IMR-90 (cell line): ENCODE data around the gene FOXO6.

Source experiments
- CEBPB ChIP-seq: IDR thresholded peaks from 2 replicates; pipeline ENCODE4 v1.6.1; 2012; ENCODE audit warnings: low read depth, low read length, improper control_type of control experiment
- CHD1 ChIP-seq: IDR thresholded peaks from 2 replicates; pipeline ENCODE4 v1.6.1; 2012; ENCODE audit warnings: low read depth, low read length, improper control_type of control experiment
- FOS ChIP-seq: fragments of 150-350 bp; IDR thresholded peaks from 2 replicates; pipeline ENCODE4 v1.6.1; 2016; ENCODE audit warnings: low read depth, low read length
- MAFK ChIP-seq: IDR thresholded peaks from 2 replicates; pipeline ENCODE4 v1.6.1; 2012; ENCODE audit warnings: low read depth, low read length, improper control_type of control experiment
- POLR2A ChIP-seq: IDR thresholded peaks from 2 replicates; pipeline ENCODE4 v1.6.1; 2012; ENCODE audit warnings: mild to moderate bottlenecking, low read depth, low read length
- RCOR1 ChIP-seq: IDR thresholded peaks from 2 replicates; pipeline ENCODE4 v1.6.1; 2012; ENCODE audit warnings: mild to moderate bottlenecking, low read length, improper control_type of control experiment; ENCODE audit not compliant: insufficient replicate concordance
- RFX5 ChIP-seq: IDR thresholded peaks from 2 replicates; pipeline ENCODE4 v1.8.0; 2012; ENCODE audit warnings: low read depth, mild to moderate bottlenecking, low read length, moderate library complexity
- SMC3 ChIP-seq: fragments of 150-350 bp; IDR thresholded peaks from 2 replicates; pipeline ENCODE4 v1.6.1; 2016; ENCODE audit warnings: low read depth, mild to moderate bottlenecking, antibody characterized with exemption, low read length, moderate library complexity
- TF ChIP-seq, protein P1 (sequence below): conservative IDR thresholded peaks from 2 replicates; pipeline ENCODE4 v1.5.1; 2012; ENCODE audit warnings: mild to moderate bottlenecking, low read depth, low read length, improper control_type of control experiment
- TF ChIP-seq, protein P2 (sequence below): fragments of 150-350 bp; IDR thresholded peaks from 2 replicates; pipeline ENCODE4 v1.6.1; 2017; ENCODE audit warnings: mild to moderate bottlenecking, antibody characterized with exemption, low read length, low read depth

DNA sequence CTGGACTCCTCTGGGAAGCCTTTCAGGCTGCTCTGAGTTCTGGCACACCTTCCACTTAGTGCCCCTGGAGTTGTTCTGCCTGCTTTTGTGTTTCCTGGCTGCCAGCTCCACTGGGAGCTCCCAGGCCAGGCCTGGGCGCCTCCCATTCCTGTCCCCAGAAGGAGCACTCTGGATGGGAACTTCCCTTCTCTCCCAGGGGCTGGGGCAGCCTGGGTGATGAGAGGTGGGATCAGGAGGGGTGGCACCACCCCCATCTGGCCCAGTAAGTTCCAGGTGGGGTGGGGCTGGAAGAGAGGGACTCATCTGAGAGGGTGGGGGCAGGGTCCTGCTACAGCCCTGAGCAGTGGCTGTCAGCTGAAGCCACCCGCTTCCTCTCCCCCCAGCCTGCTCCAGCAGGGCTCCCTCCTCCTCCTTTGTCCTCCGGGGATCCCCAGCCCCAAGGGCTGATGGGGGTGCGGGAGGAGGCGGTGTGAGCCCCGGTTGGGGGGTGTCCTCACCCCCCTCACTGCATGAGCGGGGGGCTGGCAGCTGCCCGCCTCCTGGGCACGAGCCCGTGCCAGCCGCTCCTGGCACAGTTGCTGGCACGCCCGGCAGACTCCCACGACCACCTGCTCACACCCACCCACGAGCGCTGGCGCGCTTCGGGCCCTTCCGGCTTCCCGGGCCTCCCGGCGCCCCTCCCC lies 4.7 kb downstream of the FOXO6 start:
- TF ChIP-seq MAFK = no peak
- TF ChIP-seq, protein P1, sequence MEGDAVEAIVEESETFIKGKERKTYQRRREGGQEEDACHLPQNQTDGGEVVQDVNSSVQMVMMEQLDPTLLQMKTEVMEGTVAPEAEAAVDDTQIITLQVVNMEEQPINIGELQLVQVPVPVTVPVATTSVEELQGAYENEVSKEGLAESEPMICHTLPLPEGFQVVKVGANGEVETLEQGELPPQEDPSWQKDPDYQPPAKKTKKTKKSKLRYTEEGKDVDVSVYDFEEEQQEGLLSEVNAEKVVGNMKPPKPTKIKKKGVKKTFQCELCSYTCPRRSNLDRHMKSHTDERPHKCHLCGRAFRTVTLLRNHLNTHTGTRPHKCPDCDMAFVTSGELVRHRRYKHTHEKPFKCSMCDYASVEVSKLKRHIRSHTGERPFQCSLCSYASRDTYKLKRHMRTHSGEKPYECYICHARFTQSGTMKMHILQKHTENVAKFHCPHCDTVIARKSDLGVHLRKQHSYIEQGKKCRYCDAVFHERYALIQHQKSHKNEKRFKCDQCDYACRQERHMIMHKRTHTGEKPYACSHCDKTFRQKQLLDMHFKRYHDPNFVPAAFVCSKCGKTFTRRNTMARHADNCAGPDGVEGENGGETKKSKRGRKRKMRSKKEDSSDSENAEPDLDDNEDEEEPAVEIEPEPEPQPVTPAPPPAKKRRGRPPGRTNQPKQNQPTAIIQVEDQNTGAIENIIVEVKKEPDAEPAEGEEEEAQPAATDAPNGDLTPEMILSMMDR = no peak
- TF ChIP-seq CEBPB = no peak
- no peak for TF ChIP-seq POLR2A
- no peak for TF ChIP-seq SMC3
- no peak for TF ChIP-seq RCOR1
- no peak for TF ChIP-seq CHD1
- TF ChIP-seq FOS = no peak
- TF ChIP-seq, protein P2, sequence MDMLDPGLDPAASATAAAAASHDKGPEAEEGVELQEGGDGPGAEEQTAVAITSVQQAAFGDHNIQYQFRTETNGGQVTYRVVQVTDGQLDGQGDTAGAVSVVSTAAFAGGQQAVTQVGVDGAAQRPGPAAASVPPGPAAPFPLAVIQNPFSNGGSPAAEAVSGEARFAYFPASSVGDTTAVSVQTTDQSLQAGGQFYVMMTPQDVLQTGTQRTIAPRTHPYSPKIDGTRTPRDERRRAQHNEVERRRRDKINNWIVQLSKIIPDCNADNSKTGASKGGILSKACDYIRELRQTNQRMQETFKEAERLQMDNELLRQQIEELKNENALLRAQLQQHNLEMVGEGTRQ = no peak
- TF ChIP-seq RFX5 = no peak
